PFSK-1 (cell line): Measurements from ENCODE around the gene IRF6.

ENCODE experiments used
- FOXP2 ChIP-seq: optimal IDR thresholded peaks from 2 replicates; pipeline ENCODE3; 2011; ENCODE audit warnings: borderline replicate concordance, control low read depth, inconsistent platforms; ENCODE audit not compliant: insufficient read depth; ENCODE audit errors: extremely low read length, extremely low read depth
- POLR2AphosphoS5 ChIP-seq: IDR thresholded peaks from 2 replicates; pipeline ENCODE4 v1.6.1; 2012; ENCODE audit warnings: low read depth, mild to moderate bottlenecking, control low read depth, low read length, moderate library complexity
- SIN3A ChIP-seq: IDR thresholded peaks from 2 replicates; pipeline ENCODE4 v1.6.1; 2012; ENCODE audit warnings: mild to moderate bottlenecking, low read length, moderate library complexity, borderline replicate concordance; ENCODE audit not compliant: insufficient read depth
- TAF1 ChIP-seq: IDR thresholded peaks from 2 replicates; pipeline ENCODE4 v1.6.1; 2012; ENCODE audit warnings: low read length, control low read depth, borderline replicate concordance; ENCODE audit not compliant: insufficient read depth
- TF ChIP-seq, protein P1 (sequence below), 2 experiments: IDR thresholded peaks; 2 replicates each; pipeline versions ENCODE4 v1.6.1 to v1.8.0; 2011 to 2012; ENCODE audit warnings: low read depth in 2 of 2, low read length in 2 of 2, control low read depth in 1 of 2, inconsistent platforms in 1 of 2, mild to moderate bottlenecking in 1 of 2, moderate library complexity in 1 of 2; ENCODE audit not compliant: insufficient read depth in 1 of 2

IRF6 gene

DNA sequence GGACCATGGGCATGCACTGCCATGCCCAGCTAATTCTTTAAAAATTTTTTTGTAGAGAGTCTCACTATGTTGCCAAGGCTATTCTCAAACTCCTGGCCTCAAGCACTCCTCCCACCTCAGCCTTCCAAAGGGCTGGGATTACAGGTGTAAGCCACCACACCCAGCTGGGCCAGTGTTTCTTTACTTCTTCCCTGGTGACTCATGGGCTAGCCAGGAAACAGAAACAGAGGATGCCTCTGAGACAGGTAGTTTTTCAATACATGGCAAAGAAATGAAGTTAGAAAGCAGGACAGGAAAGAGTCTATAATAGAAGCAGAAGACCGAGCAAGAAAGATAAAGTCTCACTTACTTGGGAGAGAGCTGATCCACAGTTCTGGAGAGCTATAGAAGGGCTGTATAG is 14.0 kb downstream of the IRF6 start:
- TF ChIP-seq SIN3A (no peak), FOXP2 (no peak), POLR2AphosphoS5 (no peak), TAF1 (no peak)
- TF ChIP-seq, protein P1, sequence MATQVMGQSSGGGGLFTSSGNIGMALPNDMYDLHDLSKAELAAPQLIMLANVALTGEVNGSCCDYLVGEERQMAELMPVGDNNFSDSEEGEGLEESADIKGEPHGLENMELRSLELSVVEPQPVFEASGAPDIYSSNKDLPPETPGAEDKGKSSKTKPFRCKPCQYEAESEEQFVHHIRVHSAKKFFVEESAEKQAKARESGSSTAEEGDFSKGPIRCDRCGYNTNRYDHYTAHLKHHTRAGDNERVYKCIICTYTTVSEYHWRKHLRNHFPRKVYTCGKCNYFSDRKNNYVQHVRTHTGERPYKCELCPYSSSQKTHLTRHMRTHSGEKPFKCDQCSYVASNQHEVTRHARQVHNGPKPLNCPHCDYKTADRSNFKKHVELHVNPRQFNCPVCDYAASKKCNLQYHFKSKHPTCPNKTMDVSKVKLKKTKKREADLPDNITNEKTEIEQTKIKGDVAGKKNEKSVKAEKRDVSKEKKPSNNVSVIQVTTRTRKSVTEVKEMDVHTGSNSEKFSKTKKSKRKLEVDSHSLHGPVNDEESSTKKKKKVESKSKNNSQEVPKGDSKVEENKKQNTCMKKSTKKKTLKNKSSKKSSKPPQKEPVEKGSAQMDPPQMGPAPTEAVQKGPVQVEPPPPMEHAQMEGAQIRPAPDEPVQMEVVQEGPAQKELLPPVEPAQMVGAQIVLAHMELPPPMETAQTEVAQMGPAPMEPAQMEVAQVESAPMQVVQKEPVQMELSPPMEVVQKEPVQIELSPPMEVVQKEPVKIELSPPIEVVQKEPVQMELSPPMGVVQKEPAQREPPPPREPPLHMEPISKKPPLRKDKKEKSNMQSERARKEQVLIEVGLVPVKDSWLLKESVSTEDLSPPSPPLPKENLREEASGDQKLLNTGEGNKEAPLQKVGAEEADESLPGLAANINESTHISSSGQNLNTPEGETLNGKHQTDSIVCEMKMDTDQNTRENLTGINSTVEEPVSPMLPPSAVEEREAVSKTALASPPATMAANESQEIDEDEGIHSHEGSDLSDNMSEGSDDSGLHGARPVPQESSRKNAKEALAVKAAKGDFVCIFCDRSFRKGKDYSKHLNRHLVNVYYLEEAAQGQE (IDR thresholded peaks at IDR 0.05; ENCODE audit: insufficient read depth in 1 of 2, low read depth in 2 of 2, low read length in 2 of 2) = no peak

DNA sequence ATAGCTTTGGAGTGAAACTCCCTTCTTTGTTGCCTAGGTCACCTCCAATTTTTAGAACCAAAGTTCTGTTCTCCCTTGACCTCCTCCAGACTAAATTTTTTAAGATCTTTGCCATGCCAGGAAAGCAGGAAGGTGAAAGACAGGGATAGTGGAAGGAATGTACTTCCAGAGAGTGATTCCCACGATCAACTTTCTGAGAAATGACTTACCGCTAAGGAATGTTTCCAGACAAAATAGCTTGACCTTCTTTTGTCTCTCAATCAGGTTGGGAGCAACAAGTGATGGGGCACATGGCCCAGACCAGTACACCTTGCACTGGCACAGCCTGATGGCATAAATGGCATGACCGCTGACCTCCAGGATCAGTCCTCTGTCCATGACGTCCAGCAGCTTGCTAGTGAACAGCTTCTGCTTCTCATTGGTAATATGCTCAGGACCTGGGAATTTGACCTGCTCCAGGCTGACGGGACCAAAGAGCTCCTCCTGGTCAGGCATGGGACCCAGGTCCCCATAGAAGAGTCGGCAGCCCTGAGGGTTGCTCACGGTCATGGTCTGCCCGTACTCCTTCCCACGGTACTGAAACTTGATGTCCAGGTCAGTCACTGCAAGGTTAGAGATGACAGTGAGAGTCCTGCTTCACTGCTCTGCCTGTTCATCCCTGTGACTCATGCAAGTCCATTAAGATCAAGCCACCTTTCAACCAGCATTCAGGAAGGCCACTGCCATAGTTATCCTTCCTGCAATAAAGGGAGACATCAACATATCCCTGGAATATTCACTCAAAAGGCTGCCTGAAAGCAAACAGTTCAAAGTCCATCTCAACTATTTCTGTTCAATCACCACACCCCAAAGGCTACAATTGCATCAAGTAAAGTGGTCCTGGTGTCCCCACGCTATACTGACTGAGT is 15.4 kb downstream of the IRF6 start:
- no peak for TF ChIP-seq SIN3A
- no peak for TF ChIP-seq FOXP2
- TF ChIP-seq TAF1 = no peak
- TF ChIP-seq, protein P1 (IDR thresholded peaks at IDR 0.05; ENCODE audit: insufficient read depth in 1 of 2, low read depth in 2 of 2, low read length in 2 of 2) = no peak
- no peak for TF ChIP-seq POLR2AphosphoS5

DNA sequence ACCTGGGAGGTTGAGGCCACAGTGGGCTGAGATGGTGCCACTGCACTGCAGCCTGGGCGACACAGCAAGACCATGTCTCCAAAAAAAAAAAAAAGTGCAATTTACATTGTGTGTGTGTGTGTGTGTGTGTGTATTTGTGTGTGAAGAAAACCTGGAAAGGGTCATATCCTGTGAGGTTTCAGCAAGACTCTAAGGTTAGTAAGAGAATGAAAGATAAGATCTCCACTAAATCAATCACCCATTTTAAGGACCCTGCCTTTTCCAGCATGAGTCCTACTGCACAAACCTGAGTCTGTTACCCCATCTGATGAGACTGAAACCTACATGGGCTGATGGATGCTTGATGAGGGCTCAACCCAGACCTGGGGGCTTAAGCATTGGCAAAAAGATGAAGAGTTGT is 16.7 kb downstream of the IRF6 start:
- TF ChIP-seq TAF1 = no peak
- TF ChIP-seq POLR2AphosphoS5 = no peak
- TF ChIP-seq, protein P1 (IDR thresholded peaks at IDR 0.05; ENCODE audit: insufficient read depth in 1 of 2, low read depth in 2 of 2, low read length in 2 of 2) = no peak
- TF ChIP-seq SIN3A = no peak

DNA sequence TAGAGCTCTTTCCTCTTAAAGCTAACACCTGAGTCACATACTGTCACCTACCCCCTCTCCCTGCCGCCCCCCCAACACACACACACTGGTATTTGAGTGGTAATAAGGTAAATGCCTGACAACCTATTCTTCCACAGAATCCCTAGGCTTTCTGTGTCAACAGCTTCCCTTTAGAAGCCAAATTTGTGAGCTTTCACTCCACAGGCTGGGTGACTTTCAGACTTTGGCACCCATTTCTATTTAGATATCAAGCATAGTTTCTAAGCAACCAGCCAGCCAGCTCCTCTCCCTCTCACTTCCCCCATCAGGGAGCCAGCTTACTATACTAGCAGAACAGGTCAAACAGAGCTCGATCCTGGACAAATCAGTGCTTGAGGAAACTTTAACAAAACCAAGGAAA is 18.4 kb downstream of the IRF6 start:
- no peak for TF ChIP-seq TAF1
- no peak for TF ChIP-seq FOXP2
- no peak for TF ChIP-seq POLR2AphosphoS5
- no peak for TF ChIP-seq SIN3A
- TF ChIP-seq, protein P1 (IDR thresholded peaks at IDR 0.05; ENCODE audit: insufficient read depth in 1 of 2, low read depth in 2 of 2, low read length in 2 of 2) = no peak
